Measurements from ENCODE around the gene AHCTF1. TPM values are rescaled to one million over a fixed set of nuclear protein-coding genes. Genes with fewer than 3 reads are reported as not detected.

Gene AHCTF1
- total RNA-seq, 1 donor from 2014 or later, result 44.0 TPM

GRCh38 chr1:246966502-246966901 is 34.8 kb upstream of the AHCTF1 start:
- Mint-ChIP-seq H3K36me3 (ENCODE audit: low read depth, unreplicated experiment) (peaks cover 13% of the 10 kb centered on the region), H3K9me3 (ENCODE audit: unreplicated experiment) (peaks cover 19% of the 10 kb centered on the region), H3K27ac (ENCODE audit: unreplicated experiment) (no peak overlapping the region), H3K4me3 (ENCODE audit: unreplicated experiment) (no peak overlapping the region), H3K4me1 (ENCODE audit: low read depth, unreplicated experiment) (no peaks in the 10 kb centered on the region), H3K27me3 (ENCODE audit: low read depth, unreplicated experiment) (no peaks in the 10 kb centered on the region)
- Histone ChIP-seq H3K27ac (ENCODE audit: low read depth, low read length) (no peak overlapping the region), H3K4me2 (ENCODE audit: low read length) (no peak overlapping the region), H3K36me3 (ENCODE audit: insufficient read depth, low read length) (no peaks in the 10 kb centered on the region), H3K9ac (ENCODE audit: low read length) (no peak overlapping the region), H3K4me1 (ENCODE audit: insufficient read depth, low read length) (no peaks in the 10 kb centered on the region), H3K9me3 (ENCODE audit: insufficient read depth, low read depth, low read length) (peaks cover 6% of the 10 kb centered on the region), H4K20me1 (ENCODE audit: insufficient read depth, low read length) (no peaks in the 10 kb centered on the region), H3K79me2 (ENCODE audit: insufficient read depth, low read length) (no peaks in the 10 kb centered on the region), H2AFZ (ENCODE audit: low read depth, low read length) (no peak overlapping the region), H3K27me3 (ENCODE audit: insufficient read depth, low read length) (no peaks in the 10 kb centered on the region), H3K4me3 (ENCODE audit: insufficient read depth, low read depth, low read length) (no peak overlapping the region)
- FAIRE-seq (no peak), DNase-seq (ENCODE audit: low read depth) (no peak)
- TF ChIP-seq, protein P1, sequence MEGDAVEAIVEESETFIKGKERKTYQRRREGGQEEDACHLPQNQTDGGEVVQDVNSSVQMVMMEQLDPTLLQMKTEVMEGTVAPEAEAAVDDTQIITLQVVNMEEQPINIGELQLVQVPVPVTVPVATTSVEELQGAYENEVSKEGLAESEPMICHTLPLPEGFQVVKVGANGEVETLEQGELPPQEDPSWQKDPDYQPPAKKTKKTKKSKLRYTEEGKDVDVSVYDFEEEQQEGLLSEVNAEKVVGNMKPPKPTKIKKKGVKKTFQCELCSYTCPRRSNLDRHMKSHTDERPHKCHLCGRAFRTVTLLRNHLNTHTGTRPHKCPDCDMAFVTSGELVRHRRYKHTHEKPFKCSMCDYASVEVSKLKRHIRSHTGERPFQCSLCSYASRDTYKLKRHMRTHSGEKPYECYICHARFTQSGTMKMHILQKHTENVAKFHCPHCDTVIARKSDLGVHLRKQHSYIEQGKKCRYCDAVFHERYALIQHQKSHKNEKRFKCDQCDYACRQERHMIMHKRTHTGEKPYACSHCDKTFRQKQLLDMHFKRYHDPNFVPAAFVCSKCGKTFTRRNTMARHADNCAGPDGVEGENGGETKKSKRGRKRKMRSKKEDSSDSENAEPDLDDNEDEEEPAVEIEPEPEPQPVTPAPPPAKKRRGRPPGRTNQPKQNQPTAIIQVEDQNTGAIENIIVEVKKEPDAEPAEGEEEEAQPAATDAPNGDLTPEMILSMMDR (IDR thresholded peaks at IDR 0.05; ENCODE audit: insufficient read depth, low read depth, low read length), result no peak

- H3K4me1 Mint-ChIP-seq (ENCODE audit: low read depth, unreplicated experiment), result no peaks in the 10 kb centered on the region
- H3K36me3 ChIP-seq (ENCODE audit: insufficient read depth, low read length), result no peaks in the 10 kb centered on the region
- H3K4me3 Mint-ChIP-seq (ENCODE audit: unreplicated experiment), result no peak overlapping the region
Observed at GRCh38 chr1:246959944-246960693, 28.4 kb upstream of the AHCTF1 start.

DNA sequence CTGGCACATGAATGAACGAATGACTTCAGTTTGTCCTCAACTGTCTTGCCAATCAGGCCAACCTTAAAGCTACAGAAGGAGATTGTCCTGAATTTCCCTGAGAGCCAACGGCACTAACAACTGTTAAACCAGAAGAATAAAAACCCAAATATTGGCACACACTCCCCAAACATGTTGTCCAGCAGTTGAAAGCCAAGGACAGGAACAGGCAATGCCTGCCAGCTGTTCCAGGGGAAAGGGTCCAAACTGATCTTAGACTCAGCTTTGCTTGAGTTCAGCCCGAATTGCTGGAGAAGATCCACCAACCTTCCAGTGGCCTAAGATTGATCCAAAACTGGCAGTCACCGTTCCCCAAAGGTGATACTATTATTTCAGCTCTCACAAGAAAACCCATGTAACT is 22.4 kb upstream of the AHCTF1 start:
- no peaks in the 10 kb centered on the region for H3K36me3 Mint-ChIP-seq (ENCODE audit: low read depth, unreplicated experiment)
- peaks cover 10% of the 10 kb centered on the region for H3K9me3 Mint-ChIP-seq (ENCODE audit: unreplicated experiment)
- H3K4me3 Mint-ChIP-seq (ENCODE audit: unreplicated experiment), result no peak overlapping the region
- no peak overlapping the region for H3K4me3 ChIP-seq (ENCODE audit: insufficient read depth, low read depth, low read length)
- H3K4me2 ChIP-seq (ENCODE audit: low read length), result no peak overlapping the region
- no peak for FAIRE-seq
- H3K27me3 Mint-ChIP-seq (ENCODE audit: low read depth, unreplicated experiment), result no peaks in the 10 kb centered on the region
- H3K4me1 Mint-ChIP-seq (ENCODE audit: low read depth, unreplicated experiment), result no peaks in the 10 kb centered on the region
- H3K36me3 ChIP-seq (ENCODE audit: insufficient read depth, low read length), result no peaks in the 10 kb centered on the region
- DNase-seq (ENCODE audit: low read depth), result no peak
- no peaks in the 10 kb centered on the region for H3K9me3 ChIP-seq (ENCODE audit: insufficient read depth, low read depth, low read length)
- no peak overlapping the region for H2AFZ ChIP-seq (ENCODE audit: low read depth, low read length)
- TF ChIP-seq, protein P1 (IDR thresholded peaks at IDR 0.05; ENCODE audit: insufficient read depth, low read depth, low read length), result no peak
- TF ChIP-seq EZH2 (IDR thresholded peaks at IDR 0.05; ENCODE audit: insufficient read depth, low read length), result no peak
- H3K9ac ChIP-seq (ENCODE audit: low read length), result no peak overlapping the region
- H4K20me1 ChIP-seq (ENCODE audit: insufficient read depth, low read length), result no peaks in the 10 kb centered on the region
- H3K27ac ChIP-seq (ENCODE audit: low read depth, low read length), result no peak overlapping the region
- H3K4me1 ChIP-seq (ENCODE audit: insufficient read depth, low read length), result no peaks in the 10 kb centered on the region
- H3K27ac Mint-ChIP-seq (ENCODE audit: unreplicated experiment), result no peak overlapping the region
- no peaks in the 10 kb centered on the region for H3K79me2 ChIP-seq (ENCODE audit: insufficient read depth, low read length)
- no peaks in the 10 kb centered on the region for H3K27me3 ChIP-seq (ENCODE audit: insufficient read depth, low read length)

More at GRCh38 chr1:246959944-246960693, 28.4 kb upstream of the AHCTF1 start:
- no peak overlapping the region for H3K9ac ChIP-seq (ENCODE audit: low read length)
- H2AFZ ChIP-seq (ENCODE audit: low read depth, low read length), result no peak overlapping the region
- Mint-ChIP-seq H3K36me3 (ENCODE audit: low read depth, unreplicated experiment) (peaks cover 4% of the 10 kb centered on the region), H3K9me3 (ENCODE audit: unreplicated experiment) (peaks cover 5% of the 10 kb centered on the region), H3K27ac (ENCODE audit: unreplicated experiment) (no peak overlapping the region), H3K27me3 (ENCODE audit: low read depth, unreplicated experiment) (no peaks in the 10 kb centered on the region)
- no peaks in the 10 kb centered on the region for H3K9me3 ChIP-seq (ENCODE audit: insufficient read depth, low read depth, low read length)
- H4K20me1 ChIP-seq (ENCODE audit: insufficient read depth, low read length), result no peaks in the 10 kb centered on the region
- no peak overlapping the region for H3K4me2 ChIP-seq (ENCODE audit: low read length)
- H3K4me1 ChIP-seq (ENCODE audit: insufficient read depth, low read length), result no peaks in the 10 kb centered on the region
- FAIRE-seq (no peak), DNase-seq (ENCODE audit: low read depth) (no peak)
- TF ChIP-seq EZH2 (IDR thresholded peaks at IDR 0.05; ENCODE audit: insufficient read depth, low read length), result no peak
- no peaks in the 10 kb centered on the region for H3K27me3 ChIP-seq (ENCODE audit: insufficient read depth, low read length)
- H3K79me2 ChIP-seq (ENCODE audit: insufficient read depth, low read length), result no peaks in the 10 kb centered on the region
- H3K27ac ChIP-seq (ENCODE audit: low read depth, low read length), result no peak overlapping the region
- H3K4me3 ChIP-seq (ENCODE audit: insufficient read depth, low read depth, low read length), result no peak overlapping the region
